Measurements from ENCODE around the gene SORCS2.

The SORCS2 gene

DNA sequence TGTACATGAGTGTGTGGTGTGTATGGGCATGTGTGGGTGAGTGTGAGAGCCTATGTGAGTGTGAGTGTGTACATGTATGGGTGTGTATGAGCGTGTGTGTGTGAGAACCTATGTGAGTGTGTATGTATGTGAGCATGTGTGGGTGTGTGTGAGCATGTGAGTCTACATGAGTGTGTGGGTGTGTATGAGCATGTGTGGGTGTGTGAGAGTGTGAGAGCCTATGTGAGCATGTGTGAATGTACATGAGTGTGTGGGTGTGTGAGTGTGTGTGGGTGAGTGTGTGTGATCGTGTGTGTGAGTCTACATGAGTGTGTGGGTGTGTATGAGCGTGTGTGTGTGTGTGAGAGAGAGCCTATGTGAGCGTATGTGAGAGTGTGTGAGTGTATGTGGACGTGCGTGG is 447.8 kb downstream of the SORCS2 start:
- TF ChIP-seq SIN3A (IDR thresholded peaks at IDR 0.05; ENCODE audit: borderline replicate concordance, insufficient read depth, low read length) (no peak), POLR2AphosphoS5 (IDR thresholded peaks at IDR 0.05; ENCODE audit: low read depth, low read length) (no peak), TAF1 (IDR thresholded peaks at IDR 0.05; ENCODE audit: borderline replicate concordance, insufficient read depth, low read length) (no peak), FOXP2 (optimal IDR thresholded peaks at IDR 0.05; ENCODE audit: borderline replicate concordance, extremely low read depth, extremely low read length, insufficient read depth) (no peak)
- TF ChIP-seq, protein P1, sequence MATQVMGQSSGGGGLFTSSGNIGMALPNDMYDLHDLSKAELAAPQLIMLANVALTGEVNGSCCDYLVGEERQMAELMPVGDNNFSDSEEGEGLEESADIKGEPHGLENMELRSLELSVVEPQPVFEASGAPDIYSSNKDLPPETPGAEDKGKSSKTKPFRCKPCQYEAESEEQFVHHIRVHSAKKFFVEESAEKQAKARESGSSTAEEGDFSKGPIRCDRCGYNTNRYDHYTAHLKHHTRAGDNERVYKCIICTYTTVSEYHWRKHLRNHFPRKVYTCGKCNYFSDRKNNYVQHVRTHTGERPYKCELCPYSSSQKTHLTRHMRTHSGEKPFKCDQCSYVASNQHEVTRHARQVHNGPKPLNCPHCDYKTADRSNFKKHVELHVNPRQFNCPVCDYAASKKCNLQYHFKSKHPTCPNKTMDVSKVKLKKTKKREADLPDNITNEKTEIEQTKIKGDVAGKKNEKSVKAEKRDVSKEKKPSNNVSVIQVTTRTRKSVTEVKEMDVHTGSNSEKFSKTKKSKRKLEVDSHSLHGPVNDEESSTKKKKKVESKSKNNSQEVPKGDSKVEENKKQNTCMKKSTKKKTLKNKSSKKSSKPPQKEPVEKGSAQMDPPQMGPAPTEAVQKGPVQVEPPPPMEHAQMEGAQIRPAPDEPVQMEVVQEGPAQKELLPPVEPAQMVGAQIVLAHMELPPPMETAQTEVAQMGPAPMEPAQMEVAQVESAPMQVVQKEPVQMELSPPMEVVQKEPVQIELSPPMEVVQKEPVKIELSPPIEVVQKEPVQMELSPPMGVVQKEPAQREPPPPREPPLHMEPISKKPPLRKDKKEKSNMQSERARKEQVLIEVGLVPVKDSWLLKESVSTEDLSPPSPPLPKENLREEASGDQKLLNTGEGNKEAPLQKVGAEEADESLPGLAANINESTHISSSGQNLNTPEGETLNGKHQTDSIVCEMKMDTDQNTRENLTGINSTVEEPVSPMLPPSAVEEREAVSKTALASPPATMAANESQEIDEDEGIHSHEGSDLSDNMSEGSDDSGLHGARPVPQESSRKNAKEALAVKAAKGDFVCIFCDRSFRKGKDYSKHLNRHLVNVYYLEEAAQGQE (IDR thresholded peaks at IDR 0.05; ENCODE audit: insufficient read depth in 1 of 2, low read depth in 2 of 2, low read length in 2 of 2), result no peak

DNA sequence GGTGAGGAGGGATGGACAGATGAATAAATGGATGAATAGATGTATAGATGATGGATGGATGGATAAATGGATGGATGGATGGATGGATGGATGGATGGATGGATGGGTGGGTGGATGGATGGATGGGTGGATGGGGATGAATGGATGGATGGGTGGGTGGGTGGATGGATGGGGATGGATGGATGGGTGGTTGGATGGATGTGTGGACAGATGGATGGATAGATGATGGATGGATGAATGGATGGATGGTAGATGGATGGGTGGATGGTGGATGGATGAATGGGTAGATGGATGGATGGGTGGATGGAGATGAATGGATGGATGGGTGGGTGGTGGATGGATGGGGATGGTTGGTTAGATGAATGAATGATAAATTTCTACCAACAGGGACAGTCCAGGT is 449.4 kb downstream of the SORCS2 start:
- TF ChIP-seq FOXP2 (optimal IDR thresholded peaks at IDR 0.05; ENCODE audit: borderline replicate concordance, extremely low read depth, extremely low read length, insufficient read depth) (no peak), POLR2AphosphoS5 (IDR thresholded peaks at IDR 0.05; ENCODE audit: low read depth, low read length) (no peak), TAF1 (IDR thresholded peaks at IDR 0.05; ENCODE audit: borderline replicate concordance, insufficient read depth, low read length) (no peak), SIN3A (IDR thresholded peaks at IDR 0.05; ENCODE audit: borderline replicate concordance, insufficient read depth, low read length) (no peak)
- TF ChIP-seq, protein P1 (IDR thresholded peaks at IDR 0.05; ENCODE audit: insufficient read depth in 1 of 2, low read depth in 2 of 2, low read length in 2 of 2), result no peak

DNA sequence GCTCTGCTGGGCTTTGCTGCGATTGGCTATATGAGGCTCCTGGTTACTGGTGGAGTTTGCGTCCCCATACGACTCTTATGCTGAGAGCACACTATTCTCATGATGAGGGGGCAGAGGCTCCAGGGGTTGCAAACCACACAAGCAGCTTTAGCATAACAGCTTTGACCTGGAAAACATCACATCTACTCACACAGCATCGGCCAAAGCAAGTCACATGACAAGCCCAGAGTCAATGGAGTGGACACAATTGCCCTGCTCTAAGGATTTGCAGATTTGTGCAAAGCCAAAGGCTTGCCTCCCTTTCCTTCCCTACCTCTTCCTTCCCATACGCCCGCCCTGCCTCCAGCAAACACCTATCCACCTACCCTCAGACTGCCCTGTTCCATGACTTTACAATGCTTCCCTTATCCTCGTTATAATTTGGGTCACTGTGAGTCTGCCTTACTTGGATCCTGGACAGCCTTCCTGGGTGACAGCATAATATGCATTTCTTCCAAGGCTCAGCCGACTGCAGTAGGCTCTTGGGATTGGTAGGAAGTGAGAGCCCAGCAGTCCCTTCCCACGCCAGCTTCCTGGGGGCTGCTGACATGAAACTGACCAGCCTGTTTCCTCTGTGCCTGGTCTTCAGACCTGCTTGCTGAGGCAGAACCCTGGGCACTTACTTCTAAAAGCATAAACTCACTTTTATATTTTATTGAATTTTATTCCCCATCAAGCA is 450.6 kb downstream of the SORCS2 start:
- TF ChIP-seq TAF1 (IDR thresholded peaks at IDR 0.05; ENCODE audit: borderline replicate concordance, insufficient read depth, low read length), result no peak
- TF ChIP-seq, protein P1 (IDR thresholded peaks at IDR 0.05; ENCODE audit: insufficient read depth in 1 of 2, low read depth in 2 of 2, low read length in 2 of 2), result no peak
- TF ChIP-seq POLR2AphosphoS5 (IDR thresholded peaks at IDR 0.05; ENCODE audit: low read depth, low read length), result no peak

DNA sequence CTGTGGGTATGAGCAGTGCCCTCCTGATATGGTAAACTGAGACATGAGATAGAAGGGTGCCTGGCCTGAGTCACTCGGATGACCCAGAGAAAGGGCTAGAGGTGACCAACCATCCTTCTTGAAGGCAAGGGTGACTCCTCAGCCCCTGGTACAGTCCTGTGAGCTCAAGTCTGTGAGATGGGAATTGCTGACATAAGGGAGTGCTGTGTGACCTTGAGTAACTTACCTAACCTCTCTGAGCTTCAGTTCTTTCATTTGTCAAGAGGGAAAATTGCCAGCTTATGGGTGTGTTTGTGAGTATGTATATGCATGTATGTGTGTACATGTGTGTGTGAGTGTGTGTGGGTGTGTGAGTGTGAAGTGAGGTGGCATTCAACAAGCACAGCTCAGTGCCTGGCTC is 452.8 kb downstream of the SORCS2 start:
- TF ChIP-seq POLR2AphosphoS5 (IDR thresholded peaks at IDR 0.05; ENCODE audit: low read depth, low read length) (no peak), TAF1 (IDR thresholded peaks at IDR 0.05; ENCODE audit: borderline replicate concordance, insufficient read depth, low read length) (no peak), SIN3A (IDR thresholded peaks at IDR 0.05; ENCODE audit: borderline replicate concordance, insufficient read depth, low read length) (no peak), FOXP2 (optimal IDR thresholded peaks at IDR 0.05; ENCODE audit: borderline replicate concordance, extremely low read depth, extremely low read length, insufficient read depth) (no peak)
- TF ChIP-seq, protein P1 (IDR thresholded peaks at IDR 0.05; ENCODE audit: insufficient read depth in 1 of 2, low read depth in 2 of 2, low read length in 2 of 2), result no peak

DNA sequence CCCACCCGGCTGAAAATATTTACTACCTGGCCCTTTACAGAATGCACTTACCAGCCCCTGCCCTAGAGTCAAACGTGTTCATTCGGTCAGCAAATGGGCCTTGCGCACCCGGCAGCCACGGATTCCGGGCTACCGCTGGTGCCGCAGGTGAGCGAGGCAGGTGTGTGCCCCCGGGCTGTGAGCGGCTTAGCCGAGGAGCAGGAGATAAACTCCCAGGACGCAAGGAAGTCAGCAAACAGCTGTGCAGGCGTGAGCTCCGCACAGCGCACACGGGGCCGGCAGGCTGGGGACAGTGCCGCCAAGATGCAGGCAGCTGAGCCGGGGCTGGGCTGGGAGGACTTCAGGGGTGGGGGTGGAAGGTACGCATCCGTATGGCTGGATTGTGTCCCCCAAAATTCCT is 453.6 kb downstream of the SORCS2 start:
- TF ChIP-seq FOXP2 (optimal IDR thresholded peaks at IDR 0.05; ENCODE audit: borderline replicate concordance, extremely low read depth, extremely low read length, insufficient read depth) (no peak), TAF1 (IDR thresholded peaks at IDR 0.05; ENCODE audit: borderline replicate concordance, insufficient read depth, low read length) (no peak), POLR2AphosphoS5 (IDR thresholded peaks at IDR 0.05; ENCODE audit: low read depth, low read length) (no peak), SIN3A (IDR thresholded peaks at IDR 0.05; ENCODE audit: borderline replicate concordance, insufficient read depth, low read length) (no peak)
- TF ChIP-seq, protein P1 (IDR thresholded peaks at IDR 0.05; ENCODE audit: insufficient read depth in 1 of 2, low read depth in 2 of 2, low read length in 2 of 2), result no peak

Data from PFSK-1 (cell line).